Common myeloid progenitor, CD34-positive (primary cell): Measurements from ENCODE around the gene JMJD8.

Experiments used
- CTCF ChIA-PET: fragments of 350-600 bp; sonication (Branson Sonifier 250); formaldehyde crosslinking; loops from one replicate; lab custom pipeline; 2021; ENCODE audit warnings: antibody characterized with exemption; lab: Charles Lee
- POLR2A ChIA-PET: fragments of 350-600 bp; sonication (Branson Sonifier 250); formaldehyde crosslinking; loops from one replicate; lab custom pipeline; 2021; ENCODE audit warnings: antibody characterized with exemption; lab: Charles Lee
- DNase-seq, 3 donors: peaks; one replicate each; pipeline versions ENCODE4 v3.0.0 to v3.0.0-alpha.2; 2013
- H3K27ac ChIP-seq, 2 experiments: 1 replicate in 1 of 2; 2 replicates in 1 of 2; pipeline ENCODE4 v1.7.0; 2013; ENCODE audit warnings: inconsistent platforms in 2 of 2, low read length in 2 of 2, mild to moderate bottlenecking in 2 of 2, low read depth in 1 of 2, moderate library complexity in 1 of 2; ENCODE audit not compliant: severe bottlenecking in 2 of 2, insufficient read depth in 1 of 2, poor library complexity in 1 of 2
- H3K27me3 ChIP-seq, 5 experiments: replicated peaks in 2 of 5; 1 replicate in 3 of 5; 2 replicates in 2 of 5; pipeline versions ENCODE4 v1.6.1 to v1.7.0; 2013; ENCODE audit warnings: low read length in 4 of 5, mild to moderate bottlenecking in 2 of 5, moderate library complexity in 2 of 5, inconsistent platforms in 1 of 5; ENCODE audit not compliant: insufficient read depth in 5 of 5, control insufficient read depth in 4 of 5
- H3K36me3 ChIP-seq, 4 experiments: 1 replicate in 2 of 4; 2 replicates in 2 of 4; pipeline versions ENCODE4 v1.6.1 to v1.7.0; 2013; ENCODE audit warnings: low read length in 3 of 4, control low read depth in 1 of 4, mild to moderate bottlenecking in 1 of 4; ENCODE audit not compliant: control insufficient read depth in 4 of 4, insufficient read depth in 4 of 4
- H3K4me1 ChIP-seq, 4 experiments: 1 replicate in 3 of 4; 2 replicates in 1 of 4; pipeline versions ENCODE4 v1.6.1 to v1.7.1; 2013; ENCODE audit warnings: low read length in 3 of 4, mild to moderate bottlenecking in 3 of 4, control low read depth in 1 of 4, inconsistent platforms in 1 of 4, moderate library complexity in 1 of 4; ENCODE audit not compliant: control insufficient read depth in 4 of 4, insufficient read depth in 4 of 4; ENCODE audit errors: control extremely low read depth in 1 of 4
- H3K4me3 ChIP-seq, 7 experiments: 1 replicate in 4 of 7; 2 replicates in 3 of 7; pipeline versions ENCODE4 v1.5.1 to v1.7.0; 2013; ENCODE audit warnings: mild to moderate bottlenecking in 7 of 7, low read length in 6 of 7, moderate library complexity in 6 of 7, inconsistent platforms in 2 of 7, low read depth in 2 of 7, control low read depth in 1 of 7; ENCODE audit not compliant: insufficient read depth in 4 of 7, control insufficient read depth in 1 of 7; ENCODE audit errors: extremely low read depth in 1 of 7
- H3K9me3 ChIP-seq, 5 experiments: 1 replicate in 4 of 5; 2 replicates in 1 of 5; pipeline versions ENCODE4 v1.6.1 to v1.7.1; 2013; ENCODE audit warnings: low read length in 4 of 5, mild to moderate bottlenecking in 2 of 5, inconsistent platforms in 1 of 5, low read depth in 1 of 5, moderate library complexity in 1 of 5; ENCODE audit not compliant: control insufficient read depth in 4 of 5, insufficient read depth in 2 of 5; ENCODE audit errors: control extremely low read depth in 1 of 5
- WGBS: methylation state at CpG from one replicate; pipeline ENCODE4 v1.1.5; 2013; ENCODE audit not compliant: insufficient coverage; 5-methylcytosine and 5-hydroxymethylcytosine counted together

Gene JMJD8

GRCh38 chr16:689175-689897, 5.2 kb upstream of the JMJD8 start:
- Histone ChIP-seq H3K4me3 (peak overlapping the region; percentile 77 to 90 (median 83)), H3K36me3 (peaks cover 0 to 28% (median 14%) of the 10 kb centered on the region in 4 experiments), H3K4me1 (peaks cover 0 to 33% (median 32%) of the 10 kb centered on the region in 4 experiments), H3K9me3 (no peaks in the 10 kb centered on the region), H3K27me3 (peaks cover 2 to 32% (median 3%) of the 10 kb centered on the region in 5 experiments), H3K27ac (peak overlapping the region; percentile 66 to 91)
- ChIA-PET POLR2A (interaction anchor here (1.3 kb wide), 2 partner anchors 13 to 40 kb away, joined by 3 to 4 read pairs; partner anchors contain the start of gene WDR90), CTCF (interaction anchor here (0.6 to 1.8 kb wide), 9 partner anchors 8 to 35 kb away, joined by 3 to 7 read pairs (median 3); partner anchors contain the start of gene RHOT2)
- 91% methylated on average over 23 of the region's 26 CpGs for WGBS
- DNase-seq, result no peak

- DNase-seq, result no peak
- H3K4me3 ChIP-seq, result no peak overlapping the region
- peaks cover 0 to 37% (median 18%) of the 10 kb centered on the region in 4 experiments for H3K36me3 ChIP-seq
- CTCF ChIA-PET, result interaction anchor here (1.7 to 1.8 kb wide), 2 partner anchors 22 to 25 kb away, joined by 4 to 5 read pairs; no protein-coding TSS in a partner anchor
- over 99% methylated on average over 19 of the region's 19 CpGs for WGBS
- peaks cover 0 to 14% (median 3%) of the 10 kb centered on the region in 5 experiments for H3K27me3 ChIP-seq
- H3K9me3 ChIP-seq, result no peaks in the 10 kb centered on the region
- H3K4me1 ChIP-seq, result peaks cover 0 to 45% (median 39%) of the 10 kb centered on the region in 4 experiments
- POLR2A ChIA-PET, result no interaction called here
- no peak overlapping the region for H3K27ac ChIP-seq
These were observed 3.4 kb upstream of the JMJD8 start for GRCh38 chr16:687499-687898.

GRCh38 chr16:686459-687260, 2.5 kb upstream of the JMJD8 start:
- POLR2A ChIA-PET, result no interaction called here
- CTCF ChIA-PET, result interaction anchor here (0.8 to 1.7 kb wide), 2 partner anchors 21 to 26 kb away, joined by 3 to 4 read pairs; no protein-coding TSS in a partner anchor
- 98% methylated on average over 50 of the region's 51 CpGs for WGBS

GRCh38 chr16:685967-686366, 1.8 kb upstream of the JMJD8 start:
- peaks cover 0 to 49% (median 23%) of the 10 kb centered on the region in 4 experiments for H3K36me3 ChIP-seq
- WGBS, result 88% methylated on average over 9 of the region's 10 CpGs
- CTCF ChIA-PET, result interaction anchor here (1.7 kb wide), 1 partner anchor 20 kb away, joined by 4 read pairs; no protein-coding TSS in a partner anchor
- POLR2A ChIA-PET, result no interaction called here
- H3K9me3 ChIP-seq, result no peaks in the 10 kb centered on the region
- H3K4me1 ChIP-seq, result peaks cover 0 to 60% (median 53%) of the 10 kb centered on the region in 4 experiments
- DNase-seq, result no peak
- no peak overlapping the region for H3K27ac ChIP-seq
- peaks cover 0 to under 1% (median 0%) of the 10 kb centered on the region in 5 experiments for H3K27me3 ChIP-seq
- no peak overlapping the region for H3K4me3 ChIP-seq

More at GRCh38 chr16:686459-687260, 2.5 kb upstream of the JMJD8 start:
- Histone ChIP-seq H3K9me3 (no peaks in the 10 kb centered on the region), H3K4me1 (peaks cover 0 to 53% (median 46%) of the 10 kb centered on the region in 4 experiments), H3K27ac (no peak overlapping the region), H3K4me3 (no peak overlapping the region), H3K36me3 (peaks cover 0 to 45% (median 23%) of the 10 kb centered on the region in 4 experiments), H3K27me3 (peaks cover 0 to 6% (median 0%) of the 10 kb centered on the region in 5 experiments)
- no peak for DNase-seq

- 98% methylated on average over 44 of the region's 61 CpGs for WGBS
- H3K27ac ChIP-seq, result no peak overlapping the region
- H3K36me3 ChIP-seq, result peaks cover 0 to 49% (median 23%) of the 10 kb centered on the region in 4 experiments
- peak overlapping the region in 2 of 7 experiments; percentile 77 to 81 for H3K4me3 ChIP-seq
- peaks cover 0 to 60% (median 57%) of the 10 kb centered on the region in 4 experiments for H3K4me1 ChIP-seq
- no peak for DNase-seq
- H3K27me3 ChIP-seq, result no peaks in the 10 kb centered on the region
- CTCF ChIA-PET, result interaction anchor here (0.6 kb wide), 2 partner anchors 31 to 40 kb away, joined by 3 to 4 read pairs; no protein-coding TSS in a partner anchor
- POLR2A ChIA-PET, result no interaction called here
- H3K9me3 ChIP-seq, result no peaks in the 10 kb centered on the region
These were observed 995 bp upstream of the JMJD8 start for GRCh38 chr16:684961-685696.

GRCh38 chr16:683396-684070, 601 bp downstream of the JMJD8 start:
- peaks cover 0 to 49% (median 23%) of the 10 kb centered on the region in 4 experiments for H3K36me3 ChIP-seq
- 20% methylated on average over 49 of the region's 57 CpGs for WGBS
- H3K4me1 ChIP-seq, result peaks cover 0 to 56% (median 53%) of the 10 kb centered on the region in 4 experiments
- peak overlapping the region in 1 of 2 experiments; percentile 64 for H3K27ac ChIP-seq
- ChIA-PET CTCF (interaction anchor here (0.8 kb wide), 1 partner anchor 10 kb away, joined by 4 read pairs; no protein-coding TSS in a partner anchor), POLR2A (no interaction called here)
- H3K4me3 ChIP-seq, result peak overlapping the region; percentile 43 to 81 (median 72)
- H3K9me3 ChIP-seq, result no peaks in the 10 kb centered on the region
- no peaks in the 10 kb centered on the region for H3K27me3 ChIP-seq
- no peak for DNase-seq
